Measurements from ENCODE around the gene MAPKAP1. TPM values are rescaled to one million over a fixed set of nuclear protein-coding genes. Genes with fewer than 3 reads are reported as not detected.

The MAPKAP1 gene
- total RNA-seq, 1 donor from 2014 or later = 146 TPM

GRCh38 chr9:125651576-125652232 is 55.3 kb downstream of the MAPKAP1 start:
- DNase-seq = no peak
- intact Hi-C loops (cut with micrococcal nuclease) = no loop called here
- no peak for ATAC-seq

- peak; percentile 43 for ATAC-seq
- intact Hi-C loops (cut with micrococcal nuclease) = no loop called here
- no peak for DNase-seq
Observed at GRCh38 chr9:125650271-125650737, 56.7 kb downstream of the MAPKAP1 start.

- intact Hi-C loops (cut with micrococcal nuclease) = no loop called here
- ATAC-seq (no peak), DNase-seq (no peak)
Observed at GRCh38 chr9:125649826-125650225, 57.2 kb downstream of the MAPKAP1 start.

GRCh38 chr9:125649315-125649714 is 57.7 kb downstream of the MAPKAP1 start:
- no peak for DNase-seq
- intact Hi-C loops (cut with micrococcal nuclease) = no loop called here
- peak; percentile 60 for ATAC-seq

GRCh38 chr9:125648294-125648693 is 58.7 kb downstream of the MAPKAP1 start:
- ATAC-seq = no peak
- intact Hi-C loops (cut with micrococcal nuclease) = no loop called here
- no peak for DNase-seq

- DNase-seq (no peak), ATAC-seq (no peak)
- intact Hi-C loops (cut with micrococcal nuclease) = no loop called here
Observed at GRCh38 chr9:125646621-125647100, 60.3 kb downstream of the MAPKAP1 start.

GRCh38 chr9:125646217-125646616 is 60.8 kb downstream of the MAPKAP1 start:
- DNase-seq (no peak), ATAC-seq (no peak)
- intact Hi-C loops (cut with micrococcal nuclease) = no loop called here

GRCh38 chr9:125644819-125645507 is 62.0 kb downstream of the MAPKAP1 start:
- ATAC-seq = no peak
- DNase-seq = no peak
- intact Hi-C loops (cut with micrococcal nuclease) = no loop called here

GRCh38 chr9:125642311-125642710 is 64.7 kb downstream of the MAPKAP1 start:
- intact Hi-C loops (cut with micrococcal nuclease) = no loop called here

GRCh38 chr9:125639057-125639456 is 68.0 kb downstream of the MAPKAP1 start:
- DNase-seq = no peak
- no peak for ATAC-seq
- intact Hi-C loops (cut with micrococcal nuclease) = no loop called here

More at GRCh38 chr9:125642311-125642710, 64.7 kb downstream of the MAPKAP1 start:
- no peak for DNase-seq
- no peak for ATAC-seq

- intact Hi-C loops (cut with micrococcal nuclease) = no loop called here
- DNase-seq = no peak
- peak; percentile 32 for ATAC-seq
Observed at GRCh38 chr9:125638239-125639045, 68.6 kb downstream of the MAPKAP1 start.

GRCh38 chr9:125637241-125637640 is 69.8 kb downstream of the MAPKAP1 start:
- no peak for ATAC-seq

GRCh38 chr9:125635888-125636287 is 71.1 kb downstream of the MAPKAP1 start:
- DNase-seq = no peak
- intact Hi-C loops (cut with micrococcal nuclease) = no loop called here
- peak; percentile 35 for ATAC-seq

More at GRCh38 chr9:125637241-125637640, 69.8 kb downstream of the MAPKAP1 start:
- intact Hi-C loops (cut with micrococcal nuclease) = no loop called here
- DNase-seq = no peak

GRCh38 chr9:125634040-125634717 is 72.8 kb downstream of the MAPKAP1 start:
- intact Hi-C loops (cut with micrococcal nuclease) = no loop called here
- DNase-seq = no peak
- no peak for ATAC-seq

- no peak for DNase-seq
- intact Hi-C loops (cut with micrococcal nuclease) = no loop called here
- ATAC-seq = peak; percentile 37
Observed at GRCh38 chr9:125633116-125633745, 73.8 kb downstream of the MAPKAP1 start.

GRCh38 chr9:125632321-125633115 is 74.5 kb downstream of the MAPKAP1 start:
- ATAC-seq (peak; percentile 25), DNase-seq (no peak)
- intact Hi-C loops (cut with micrococcal nuclease) = no loop called here

GRCh38 chr9:125631391-125632085 is 75.5 kb downstream of the MAPKAP1 start:
- DNase-seq (no peak), ATAC-seq (peak; percentile 73)

More at GRCh38 chr9:125631391-125632085, 75.5 kb downstream of the MAPKAP1 start:
- intact Hi-C loops (cut with micrococcal nuclease) = no loop called here

All from left ventricle myocardium superior (tissue), 1 donor.